Endothelial cell of umbilical vein (primary cell): Measurements from ENCODE around the gene INO80C. TPM values are rescaled to one million over a fixed set of nuclear protein-coding genes. Genes with fewer than 3 reads are reported as not detected.

Experiments
- BruUV-seq: library from RNA; stranded (reverse); fragments of 400-500 nt; replicated peaks from 2 replicates; lab custom pipeline; 2021; lab: Mats Ljungman, UMichigan
- CTCF ChIA-PET: fragments of 300-600, 350-600 bp; sonication (Branson Sonifier 250); formaldehyde crosslinking; loops from one replicate; lab custom pipeline; 2021; ENCODE audit warnings: antibody characterized with exemption, inconsistent platforms; lab: Charles Lee
- POLR2A ChIA-PET: fragments of 300-600, 350-600 bp; sonication (Branson Sonifier 250); formaldehyde crosslinking; loops from one replicate; lab custom pipeline; 2021; ENCODE audit warnings: antibody characterized with exemption, inconsistent platforms; lab: Charles Lee
- DNase-seq: peaks from one replicate; pipeline ENCODE4 v3.0.0-alpha.2; 2011; ENCODE audit warnings: low read depth, low spot score
- FAIRE-seq: peaks from 2 replicates; lab custom pipeline; 2011; peaks lifted over from hg19 to GRCh38; lab: Jason Lieb, UNC
- H2AFZ ChIP-seq: 2 replicates; pipeline ENCODE4 v1.6.0; 2012; ENCODE audit warnings: low read depth, low read length, control low read depth, inconsistent platforms
- H3K27ac ChIP-seq: 2 replicates; pipeline ENCODE4 v1.5.1; 2011; ENCODE audit warnings: low read depth, mild to moderate bottlenecking, control low read depth, low read length, moderate library complexity; ENCODE audit not compliant: insufficient read depth
- H3K27me3 ChIP-seq, 2 experiments: 2 replicates each; pipeline versions ENCODE4 v1.6.0 to v1.6.1; 2011; ENCODE audit warnings: low read length in 2 of 2, mixed read lengths in 1 of 2; ENCODE audit not compliant: control insufficient read depth in 2 of 2, insufficient read depth in 2 of 2
- H3K36me3 ChIP-seq, 2 experiments: 2 replicates in 1 of 2; 3 replicates in 1 of 2; pipeline ENCODE4 v1.5.1; 2011; ENCODE audit warnings: low read length in 2 of 2, mild to moderate bottlenecking in 1 of 2, moderate library complexity in 1 of 2; ENCODE audit not compliant: control insufficient read depth in 2 of 2, insufficient read depth in 2 of 2; ENCODE audit errors: extremely low read depth in 1 of 2
- H3K4me1 ChIP-seq: 3 replicates; pipeline ENCODE4 v1.5.1; 2011; ENCODE audit warnings: mild to moderate bottlenecking, low read length; ENCODE audit not compliant: control insufficient read depth, insufficient read depth; ENCODE audit errors: extremely low read depth
- H3K4me2 ChIP-seq: 2 replicates; pipeline ENCODE4 v1.6.1; 2011; ENCODE audit warnings: low read length, control low read depth, mixed read lengths; ENCODE audit not compliant: insufficient read depth
- H3K4me3 ChIP-seq, 3 experiments: fragments of 200-600 bp in 1 of 3; sonication (generic), shearing (Covaris generic) in 1 of 3; replicated peaks in 1 of 3; 2 replicates each; pipeline ENCODE4 v1.5.1; 2011 to 2016; ENCODE audit warnings: control low read depth in 3 of 3, low read length in 3 of 3, mild to moderate bottlenecking in 2 of 3, inconsistent platforms in 1 of 3, low read depth in 1 of 3, moderate library complexity in 1 of 3; ENCODE audit not compliant: insufficient read depth in 1 of 3
- H3K79me2 ChIP-seq: 2 replicates; pipeline ENCODE4 v1.6.0; 2012; ENCODE audit warnings: low read length, inconsistent platforms; ENCODE audit not compliant: control insufficient read depth, insufficient read depth
- H3K9ac ChIP-seq: replicated peaks from 2 replicates; pipeline ENCODE3; 2011; ENCODE audit warnings: low read length, control low read depth; ENCODE audit not compliant: insufficient read depth; ENCODE audit errors: extremely low read depth
- H3K9me1 ChIP-seq: replicated peaks from 3 replicates; pipeline ENCODE4 v1.6.0; 2011; ENCODE audit warnings: mild to moderate bottlenecking, low read length; ENCODE audit not compliant: control insufficient read depth, insufficient read depth; ENCODE audit errors: extremely low read depth
- H3K9me3 ChIP-seq: replicated peaks from 2 replicates; pipeline ENCODE4 v1.5.1; 2012; ENCODE audit warnings: low read length, inconsistent platforms; ENCODE audit not compliant: control insufficient read depth, insufficient read depth
- H4K20me1 ChIP-seq: replicated peaks from 2 replicates; pipeline ENCODE3; 2011; ENCODE audit warnings: mild to moderate bottlenecking, low read length; ENCODE audit not compliant: control insufficient read depth, insufficient read depth; ENCODE audit errors: extremely low read depth
- EZH2 ChIP-seq: IDR thresholded peaks from 2 replicates; pipeline ENCODE4 v1.6.1; 2012; ENCODE audit warnings: borderline replicate concordance, low read depth, mild to moderate bottlenecking, moderate library complexity, low read length, inconsistent platforms; ENCODE audit not compliant: severe bottlenecking
- FOS ChIP-seq: IDR thresholded peaks from 2 replicates; pipeline ENCODE4 v1.6.1; 2011; ENCODE audit warnings: mild to moderate bottlenecking, low read length, moderate library complexity, borderline replicate concordance; ENCODE audit not compliant: insufficient read depth
- GATA2 ChIP-seq: IDR thresholded peaks from 2 replicates; pipeline ENCODE4 v1.7.0; 2011; ENCODE audit warnings: low read depth, mild to moderate bottlenecking, moderate library complexity, mixed read lengths, low read length; ENCODE audit not compliant: insufficient read length, insufficient read depth
- MAX ChIP-seq: IDR thresholded peaks from 2 replicates; pipeline ENCODE4 v1.6.1; 2011; ENCODE audit not compliant: insufficient read depth, insufficient read length
- MYC ChIP-seq: IDR thresholded peaks from one replicate; pipeline ENCODE4 v1.6.1; 2011; ENCODE audit warnings: mild to moderate bottlenecking, low read depth, low read length
- POLR2A ChIP-seq: IDR thresholded peaks from 2 replicates; pipeline ENCODE4 v1.6.1; 2012; ENCODE audit warnings: low read depth, mild to moderate bottlenecking, control low read depth, low read length
- POLR2AphosphoS5 ChIP-seq: IDR thresholded peaks from 2 replicates; pipeline ENCODE4 v1.6.1; 2012; ENCODE audit warnings: low read depth, mild to moderate bottlenecking, control low read depth, low read length, moderate library complexity; ENCODE audit not compliant: insufficient read depth
- dilution Hi-C: fragments of 300-500 bp; cut with MboI; formaldehyde crosslinking; loops from one replicate; pipeline ENCODE4 v1.15.0; 2019; ENCODE audit warnings: low sequenced_read_pairs; ENCODE audit not compliant: extremely low pct_ligation_motif_present
- intact Hi-C: fragments of 100-400 bp; cut with micrococcal nuclease; formaldehyde crosslinking; loops from one replicate; pipeline ENCODE4 v1.10.0; 2022
- polyA plus RNA-seq, 4 experiments: library from polyadenylated mRNA; depleted of rRNA in 3 of 4; stranded (reverse) in 3 of 4; unstranded in 1 of 4; fragments of >200 nt; gene quantifications; 2 replicates each; pipeline versions ENCODE4 v1.2.1 to v1.2.3, GENCODE V29; 2011 to 2012; ENCODE audit warnings: missing spikeins in 1 of 4
- total RNA-seq: library from RNA; stranded (reverse); gene quantifications from 2 replicates; pipeline ENCODE4 v1.2.3, GENCODE V29; 2021
- TF ChIP-seq, protein P1 (sequence below), 2 donors: IDR thresholded peaks; 1 replicate in 1 of 2; 2 replicates in 1 of 2; pipeline ENCODE4 v1.5.1; 2011; ENCODE audit warnings: low read length in 2 of 2, mild to moderate bottlenecking in 2 of 2, moderate library complexity in 2 of 2, control low read depth in 1 of 2, inconsistent platforms in 1 of 2, low read depth in 1 of 2; ENCODE audit not compliant: insufficient read depth in 1 of 2; ENCODE audit errors: extremely low read depth in 1 of 2

Gene INO80C
- total and polyA plus RNA-seq, 2 donors (not counting 3 experiments of a cell fraction or from before 2014, with no cell fraction given) = 43.4 to 56.0 TPM

DNA sequence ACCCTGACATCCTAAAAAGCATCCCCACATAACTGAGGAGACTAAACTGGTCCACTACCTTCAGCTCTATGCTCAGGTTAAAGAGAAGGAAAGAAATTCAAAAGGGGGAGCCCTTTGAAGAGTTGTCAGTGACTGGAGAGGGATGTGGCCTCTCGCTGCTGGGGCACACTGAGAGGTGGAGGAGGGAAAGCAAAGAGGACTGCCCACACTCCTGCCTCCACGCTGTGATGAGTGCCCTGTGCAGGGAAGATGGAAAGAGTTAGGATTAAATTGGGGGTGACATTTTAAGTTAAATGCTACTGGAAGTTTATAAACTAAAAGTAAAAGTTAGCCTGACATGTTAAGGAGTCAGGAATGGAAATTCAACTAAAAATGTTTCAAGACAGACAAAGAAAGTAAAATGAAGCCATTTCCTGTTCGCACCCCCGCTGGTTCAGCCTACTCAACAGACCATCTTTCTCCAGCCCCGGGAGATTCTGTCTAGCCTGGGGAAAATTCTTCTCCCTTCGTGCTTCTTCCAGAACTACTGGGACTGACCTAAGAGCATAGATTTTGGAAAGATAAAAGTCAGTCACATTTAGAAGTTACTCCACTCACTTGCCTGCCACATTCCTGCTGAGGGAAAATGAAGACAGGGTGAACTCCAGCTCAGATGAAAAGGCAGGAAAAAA, 17.8 kb upstream of the INO80C start:
- H3K9me1 ChIP-seq = no peaks in the 10 kb centered on the region
- H3K9me3 ChIP-seq = no peaks in the 10 kb centered on the region
- no peak for DNase-seq
- TF ChIP-seq GATA2 (no peak), MAX (no peak), FOS (no peak), MYC (no peak), EZH2 (no peak), POLR2AphosphoS5 (no peak), POLR2A (no peak)
- TF ChIP-seq, protein P1, sequence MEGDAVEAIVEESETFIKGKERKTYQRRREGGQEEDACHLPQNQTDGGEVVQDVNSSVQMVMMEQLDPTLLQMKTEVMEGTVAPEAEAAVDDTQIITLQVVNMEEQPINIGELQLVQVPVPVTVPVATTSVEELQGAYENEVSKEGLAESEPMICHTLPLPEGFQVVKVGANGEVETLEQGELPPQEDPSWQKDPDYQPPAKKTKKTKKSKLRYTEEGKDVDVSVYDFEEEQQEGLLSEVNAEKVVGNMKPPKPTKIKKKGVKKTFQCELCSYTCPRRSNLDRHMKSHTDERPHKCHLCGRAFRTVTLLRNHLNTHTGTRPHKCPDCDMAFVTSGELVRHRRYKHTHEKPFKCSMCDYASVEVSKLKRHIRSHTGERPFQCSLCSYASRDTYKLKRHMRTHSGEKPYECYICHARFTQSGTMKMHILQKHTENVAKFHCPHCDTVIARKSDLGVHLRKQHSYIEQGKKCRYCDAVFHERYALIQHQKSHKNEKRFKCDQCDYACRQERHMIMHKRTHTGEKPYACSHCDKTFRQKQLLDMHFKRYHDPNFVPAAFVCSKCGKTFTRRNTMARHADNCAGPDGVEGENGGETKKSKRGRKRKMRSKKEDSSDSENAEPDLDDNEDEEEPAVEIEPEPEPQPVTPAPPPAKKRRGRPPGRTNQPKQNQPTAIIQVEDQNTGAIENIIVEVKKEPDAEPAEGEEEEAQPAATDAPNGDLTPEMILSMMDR (IDR thresholded peaks at IDR 0.05; ENCODE audit: extremely low read depth in 1 of 2, insufficient read depth in 1 of 2, low read depth in 1 of 2, low read length in 2 of 2) = no peak
- intact Hi-C loops = no loop called here
- H3K36me3 ChIP-seq = no peaks in the 10 kb centered on the region
- no peak overlapping the region for H2AFZ ChIP-seq
- no peak overlapping the region for H3K27ac ChIP-seq
- H3K4me2 ChIP-seq = no peak overlapping the region
- no peaks in the 10 kb centered on the region for H3K79me2 ChIP-seq
- BruUV-seq = no TSS peak
- H3K4me1 ChIP-seq = no peaks in the 10 kb centered on the region
- H3K9ac ChIP-seq = no peak overlapping the region
- no peaks in the 10 kb centered on the region for H4K20me1 ChIP-seq
- no peaks in the 10 kb centered on the region for H3K27me3 ChIP-seq
- no peak for FAIRE-seq
- no peak overlapping the region for H3K4me3 ChIP-seq
- dilution Hi-C loops = no loop called here
- POLR2A ChIA-PET = no interaction called here
- CTCF ChIA-PET = interaction anchor here (1.2 kb wide), 1 partner anchor 9 kb away, joined by 3 read pairs; no protein-coding TSS in a partner anchor
